ENCODE data around the gene VPS37C.

VPS37C gene

GRCh38 chr11:61155741-61156140 lies 5.5 kb downstream of the VPS37C start:
- TF ChIP-seq CTCF (conservative IDR thresholded peaks at IDR 0.05), result no peak
- H3K27ac ChIP-seq, result peak overlapping the region; percentile 99

GRCh38 chr11:61155312-61155711 lies 5.9 kb downstream of the VPS37C start:
- no peak for TF ChIP-seq CTCF (conservative IDR thresholded peaks at IDR 0.05)
- peak overlapping the region; percentile 99 for H3K27ac ChIP-seq

- H3K27ac ChIP-seq, result peak overlapping the region; percentile 99
- TF ChIP-seq CTCF (conservative IDR thresholded peaks at IDR 0.05), result no peak
These were observed 6.7 kb downstream of the VPS37C start for GRCh38 chr11:61154528-61154927.

GRCh38 chr11:61153593-61154095 lies 7.6 kb downstream of the VPS37C start:
- H3K27ac ChIP-seq, result peak overlapping the region; percentile 20; the same call in 1 of the 2 replicates
- TF ChIP-seq CTCF (conservative IDR thresholded peaks at IDR 0.05), result no peak

GRCh38 chr11:61152816-61153592 lies 8.2 kb downstream of the VPS37C start:
- H3K27ac ChIP-seq, result peak overlapping the region; percentile 20; the same call in 1 of the 2 replicates
- TF ChIP-seq CTCF (conservative IDR thresholded peaks at IDR 0.05), result no peak

- H3K27ac ChIP-seq, result peak overlapping the region; percentile 20; the same call in 1 of the 2 replicates
- no peak for TF ChIP-seq CTCF (conservative IDR thresholded peaks at IDR 0.05)
These were observed 9.5 kb downstream of the VPS37C start for GRCh38 chr11:61151545-61152252.

All from VCaP (cell line).